PFSK-1 (cell line): ENCODE data around the gene AIMP1.

Experiments
- FOXP2 ChIP-seq: optimal IDR thresholded peaks from 2 replicates; pipeline ENCODE3; 2011; ENCODE audit warnings: borderline replicate concordance, control low read depth, inconsistent platforms; ENCODE audit not compliant: insufficient read depth; ENCODE audit errors: extremely low read length, extremely low read depth
- POLR2AphosphoS5 ChIP-seq: IDR thresholded peaks from 2 replicates; pipeline ENCODE4 v1.6.1; 2012; ENCODE audit warnings: low read depth, mild to moderate bottlenecking, control low read depth, low read length, moderate library complexity
- SIN3A ChIP-seq: IDR thresholded peaks from 2 replicates; pipeline ENCODE4 v1.6.1; 2012; ENCODE audit warnings: mild to moderate bottlenecking, low read length, moderate library complexity, borderline replicate concordance; ENCODE audit not compliant: insufficient read depth
- TAF1 ChIP-seq: IDR thresholded peaks from 2 replicates; pipeline ENCODE4 v1.6.1; 2012; ENCODE audit warnings: low read length, control low read depth, borderline replicate concordance; ENCODE audit not compliant: insufficient read depth
- TF ChIP-seq, protein P1 (sequence below), 2 experiments: IDR thresholded peaks; 2 replicates each; pipeline versions ENCODE4 v1.6.1 to v1.8.0; 2011 to 2012; ENCODE audit warnings: low read depth in 2 of 2, low read length in 2 of 2, control low read depth in 1 of 2, inconsistent platforms in 1 of 2, mild to moderate bottlenecking in 1 of 2, moderate library complexity in 1 of 2; ENCODE audit not compliant: insufficient read depth in 1 of 2

AIMP1 gene

DNA sequence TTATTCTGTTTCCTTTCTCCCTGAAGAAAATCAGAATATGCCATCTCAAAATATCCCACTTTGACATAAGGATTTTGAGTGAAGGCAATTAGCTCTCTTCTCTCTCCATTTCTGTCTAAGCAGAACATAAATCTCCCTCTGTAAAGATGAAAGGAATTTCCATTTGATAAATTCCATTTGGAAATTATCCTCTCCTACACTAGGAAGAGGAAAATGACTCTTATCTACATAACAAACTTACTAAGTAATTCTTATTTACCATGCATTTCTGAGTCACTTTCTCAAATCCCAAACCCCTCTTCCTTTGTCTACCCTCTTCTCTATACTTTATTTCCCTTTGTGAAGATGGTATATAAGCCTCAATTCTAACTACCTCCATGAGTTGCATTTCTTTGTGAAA lies 11.7 kb upstream of the AIMP1 start:
- no peak for TF ChIP-seq FOXP2
- TF ChIP-seq TAF1, result no peak
- TF ChIP-seq, protein P1, sequence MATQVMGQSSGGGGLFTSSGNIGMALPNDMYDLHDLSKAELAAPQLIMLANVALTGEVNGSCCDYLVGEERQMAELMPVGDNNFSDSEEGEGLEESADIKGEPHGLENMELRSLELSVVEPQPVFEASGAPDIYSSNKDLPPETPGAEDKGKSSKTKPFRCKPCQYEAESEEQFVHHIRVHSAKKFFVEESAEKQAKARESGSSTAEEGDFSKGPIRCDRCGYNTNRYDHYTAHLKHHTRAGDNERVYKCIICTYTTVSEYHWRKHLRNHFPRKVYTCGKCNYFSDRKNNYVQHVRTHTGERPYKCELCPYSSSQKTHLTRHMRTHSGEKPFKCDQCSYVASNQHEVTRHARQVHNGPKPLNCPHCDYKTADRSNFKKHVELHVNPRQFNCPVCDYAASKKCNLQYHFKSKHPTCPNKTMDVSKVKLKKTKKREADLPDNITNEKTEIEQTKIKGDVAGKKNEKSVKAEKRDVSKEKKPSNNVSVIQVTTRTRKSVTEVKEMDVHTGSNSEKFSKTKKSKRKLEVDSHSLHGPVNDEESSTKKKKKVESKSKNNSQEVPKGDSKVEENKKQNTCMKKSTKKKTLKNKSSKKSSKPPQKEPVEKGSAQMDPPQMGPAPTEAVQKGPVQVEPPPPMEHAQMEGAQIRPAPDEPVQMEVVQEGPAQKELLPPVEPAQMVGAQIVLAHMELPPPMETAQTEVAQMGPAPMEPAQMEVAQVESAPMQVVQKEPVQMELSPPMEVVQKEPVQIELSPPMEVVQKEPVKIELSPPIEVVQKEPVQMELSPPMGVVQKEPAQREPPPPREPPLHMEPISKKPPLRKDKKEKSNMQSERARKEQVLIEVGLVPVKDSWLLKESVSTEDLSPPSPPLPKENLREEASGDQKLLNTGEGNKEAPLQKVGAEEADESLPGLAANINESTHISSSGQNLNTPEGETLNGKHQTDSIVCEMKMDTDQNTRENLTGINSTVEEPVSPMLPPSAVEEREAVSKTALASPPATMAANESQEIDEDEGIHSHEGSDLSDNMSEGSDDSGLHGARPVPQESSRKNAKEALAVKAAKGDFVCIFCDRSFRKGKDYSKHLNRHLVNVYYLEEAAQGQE (IDR thresholded peaks at IDR 0.05; ENCODE audit: insufficient read depth in 1 of 2, low read depth in 2 of 2, low read length in 2 of 2), result no peak
- TF ChIP-seq SIN3A, result no peak
- no peak for TF ChIP-seq POLR2AphosphoS5

DNA sequence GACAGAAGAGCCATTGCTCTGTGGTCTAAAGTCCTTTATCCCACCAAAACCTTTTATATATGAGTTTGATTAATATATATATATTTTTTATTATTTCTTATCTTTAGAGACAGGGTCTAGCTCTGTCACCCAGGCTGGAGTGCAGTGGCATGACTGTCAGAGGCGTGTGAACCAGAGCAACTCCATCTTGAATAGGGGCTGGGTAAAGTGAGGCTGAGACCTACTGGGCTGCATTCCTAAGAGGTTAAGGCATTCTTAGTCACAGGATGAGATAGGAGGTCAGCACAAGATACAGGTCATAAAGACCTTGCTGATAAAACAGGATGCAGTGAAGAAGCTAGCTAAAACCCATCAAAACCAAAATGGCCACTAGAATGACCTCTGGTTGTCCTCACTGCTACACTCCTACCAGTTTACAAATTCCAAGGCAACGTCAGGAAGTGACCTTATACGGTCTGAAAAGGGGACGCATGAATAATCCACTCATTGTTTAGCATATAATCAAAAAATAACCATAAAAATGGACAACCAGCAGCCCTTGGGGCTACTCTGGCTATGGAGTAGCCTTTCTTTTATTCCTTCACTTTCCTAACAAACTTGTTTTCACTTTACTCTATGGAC lies 10.8 kb upstream of the AIMP1 start:
- TF ChIP-seq, protein P1 (IDR thresholded peaks at IDR 0.05; ENCODE audit: insufficient read depth in 1 of 2, low read depth in 2 of 2, low read length in 2 of 2), result no peak
- TF ChIP-seq POLR2AphosphoS5 (no peak), SIN3A (no peak), TAF1 (no peak), FOXP2 (no peak)

DNA sequence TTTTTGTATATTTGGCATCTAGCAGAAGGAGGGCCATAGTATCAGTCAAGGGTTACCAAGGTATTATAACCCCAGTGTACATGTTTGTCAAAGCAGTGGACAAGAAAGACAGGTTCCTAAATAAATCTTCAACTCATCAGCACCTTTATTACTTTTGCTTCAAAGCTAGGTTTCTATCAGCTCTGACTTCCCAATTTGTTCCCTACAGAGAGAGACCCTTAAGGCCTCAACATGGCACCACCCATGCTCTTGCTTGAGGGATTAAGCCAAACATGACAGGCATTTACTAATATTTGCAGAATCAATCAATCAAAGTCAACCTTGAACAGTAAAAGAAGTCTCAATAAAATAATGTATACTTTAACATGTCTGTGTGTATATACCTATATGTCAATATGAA lies 9.8 kb upstream of the AIMP1 start:
- TF ChIP-seq FOXP2 (no peak), TAF1 (no peak), SIN3A (no peak), POLR2AphosphoS5 (no peak)
- TF ChIP-seq, protein P1 (IDR thresholded peaks at IDR 0.05; ENCODE audit: insufficient read depth in 1 of 2, low read depth in 2 of 2, low read length in 2 of 2), result no peak

DNA sequence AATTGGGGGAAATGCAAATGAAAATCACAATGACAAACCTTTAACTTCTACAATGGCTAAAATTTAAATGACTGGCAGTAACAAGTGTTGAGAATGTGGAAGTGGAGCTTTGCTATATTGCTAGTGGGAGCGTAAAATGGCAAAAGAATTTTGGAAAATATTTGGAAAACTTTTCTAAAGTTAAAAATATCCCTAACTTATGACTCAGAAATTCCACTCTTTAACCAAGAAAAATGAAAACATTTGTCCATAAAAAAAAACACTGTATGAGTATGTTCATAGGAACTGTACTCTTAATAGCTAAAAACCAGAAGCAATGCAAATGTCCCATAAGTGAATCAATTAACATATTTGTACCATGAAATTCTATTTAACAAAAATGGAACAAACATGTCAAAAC lies 4.0 kb upstream of the AIMP1 start:
- TF ChIP-seq SIN3A, result no peak
- no peak for TF ChIP-seq FOXP2
- TF ChIP-seq, protein P1 (IDR thresholded peaks at IDR 0.05; ENCODE audit: insufficient read depth in 1 of 2, low read depth in 2 of 2, low read length in 2 of 2), result no peak
- TF ChIP-seq TAF1, result no peak
- no peak for TF ChIP-seq POLR2AphosphoS5
